GM12878 (cell line): ENCODE results near the gene DHDDS. TPM values are rescaled to one million over a fixed set of nuclear protein-coding genes. Genes with fewer than 3 reads are reported as not detected.

Experiments used
- ATAC-seq: fragments of 200-7000 bp; cut with Tn5 transposase; 3 replicates; pipeline ENCODE4 v1.9.1; 2020; ENCODE audit warnings: mild to moderate bottlenecking, moderate library complexity
- BruUV-seq: library from RNA; stranded (reverse); fragments of 400-500 nt; replicated peaks from 2 replicates; lab custom pipeline; 2021; lab: Mats Ljungman, UMichigan
- CTCF ChIA-PET: fragments of 300-600 bp; sonication (Branson Sonifier 250); formaldehyde crosslinking; extraction: SDS; loops from one replicate; lab custom pipeline; 2021; ENCODE audit warnings: inconsistent platforms; lab: Yijun Ruan, JAX
- POLR2A ChIA-PET: fragments of 350-600 bp; formaldehyde crosslinking; extraction: SDS; loops from one replicate; lab custom pipeline; 2021; ENCODE audit warnings: inconsistent platforms; lab: Charles Lee
- RAD21 ChIA-PET: fragments of 300-600 bp; sonication (Branson Sonifier 250); formaldehyde crosslinking; loops from one replicate; lab custom pipeline; 2023; ENCODE audit warnings: antibody characterized with exemption; ENCODE audit not compliant: unreplicated experiment; lab: Charles Lee
- SMC1A ChIA-PET: fragments of 300-600 bp; sonication (Branson Sonifier 250); formaldehyde crosslinking; loops from one replicate; lab custom pipeline; 2023; ENCODE audit not compliant: unreplicated experiment, uncharacterized antibody; lab: Charles Lee
- DNase-seq: peaks from one replicate; pipeline ENCODE4 v3.0.0-alpha.2; 2011; ENCODE audit warnings: low read depth, low spot score
- FAIRE-seq: peaks from 3 replicates; lab custom pipeline; 2011; peaks lifted over from hg19 to GRCh38; lab: Jason Lieb, UNC
- H2AFZ ChIP-seq: 2 replicates; pipeline ENCODE4 v1.6.0; 2011; ENCODE audit warnings: low read depth, low read length, control low read depth; ENCODE audit not compliant: control insufficient read depth
- H3K27ac ChIP-seq: 2 replicates; pipeline ENCODE4 v1.5.1; 2011; ENCODE audit warnings: control low read depth; ENCODE audit not compliant: control insufficient read depth, insufficient read depth
- H3K27me3 ChIP-seq, 2 experiments: replicated peaks in 1 of 2; 2 replicates each; pipeline versions ENCODE4 v1.6.0 to v1.6.1; 2011; ENCODE audit warnings: low read length in 1 of 2; ENCODE audit not compliant: control insufficient read depth in 2 of 2, insufficient read depth in 2 of 2
- H3K36me3 ChIP-seq, 2 experiments: 2 replicates each; pipeline ENCODE4 v1.5.1; 2011; ENCODE audit warnings: low read length in 1 of 2; ENCODE audit not compliant: control insufficient read depth in 2 of 2, insufficient read depth in 2 of 2
- H3K4me1 ChIP-seq: 2 replicates; pipeline ENCODE4 v1.6.1; 2011; ENCODE audit warnings: mild to moderate bottlenecking, low read length, moderate library complexity, mixed read lengths; ENCODE audit not compliant: control insufficient read depth, insufficient read depth
- H3K4me2 ChIP-seq: 2 replicates; pipeline ENCODE4 v1.6.0; 2011; ENCODE audit warnings: control low read depth; ENCODE audit not compliant: control insufficient read depth, insufficient read depth
- H3K4me3 ChIP-seq: fragments of 200-600 bp; sonication (generic); 2 replicates; pipeline ENCODE4 v1.5.1; 2016
- H3K79me2 ChIP-seq: 2 replicates; pipeline ENCODE4 v1.6.0; 2011; ENCODE audit warnings: low read length; ENCODE audit not compliant: control insufficient read depth, insufficient read depth
- H3K9ac ChIP-seq: 2 replicates; pipeline ENCODE4 v1.8.0; 2011; ENCODE audit warnings: low read length, control low read depth, mixed read lengths; ENCODE audit not compliant: control insufficient read depth, insufficient read depth
- H3K9me3 ChIP-seq: replicated peaks from 3 replicates; pipeline ENCODE4 v1.5.1; 2011; ENCODE audit warnings: mild to moderate bottlenecking, low read length; ENCODE audit not compliant: control insufficient read depth, insufficient read depth
- H4K20me1 ChIP-seq: 2 replicates; pipeline ENCODE4 v1.6.0; 2011; ENCODE audit not compliant: control insufficient read depth, insufficient read depth
- BRCA1 ChIP-seq: IDR thresholded peaks from 2 replicates; pipeline ENCODE4 v1.6.1; 2011; ENCODE audit warnings: low read depth, low read length, improper control_type of control experiment
- CEBPB ChIP-seq, 2 experiments: fragments of 150-350 bp in 1 of 2; IDR thresholded peaks; 2 replicates each; pipeline ENCODE4 v1.6.1; 2012 to 2014; ENCODE audit warnings: low read depth in 2 of 2, low read length in 2 of 2, borderline replicate concordance in 1 of 2, inconsistent platforms in 1 of 2
- IRF3 ChIP-seq: fragments of 450-650 bp; IDR thresholded peaks from 2 replicates; pipeline ENCODE4 v1.6.1; 2014; ENCODE audit warnings: mild to moderate bottlenecking
- JUNB ChIP-seq: IDR thresholded peaks from 2 replicates; pipeline ENCODE4 v1.6.1; 2016; ENCODE audit warnings: antibody characterized with exemption, mild to moderate bottlenecking
- MTA2 ChIP-seq: fragments of 450-650 bp; IDR thresholded peaks from 2 replicates; pipeline ENCODE4 v1.6.1; 2016; ENCODE audit warnings: low read depth, mild to moderate bottlenecking, moderate library complexity
- NFIC ChIP-seq: IDR thresholded peaks from 2 replicates; pipeline ENCODE4 v1.6.1; 2012; ENCODE audit warnings: low read depth, mild to moderate bottlenecking, inconsistent platforms, low read length, moderate library complexity
- NFYA ChIP-seq: IDR thresholded peaks from 2 replicates; pipeline ENCODE4 v1.6.1; 2011; ENCODE audit warnings: low read depth, mild to moderate bottlenecking, low read length, improper control_type of control experiment, borderline replicate concordance
- NRF1 ChIP-seq: conservative IDR thresholded peaks from 2 replicates; pipeline ENCODE4 v1.6.1; 2011; ENCODE audit warnings: mild to moderate bottlenecking, low read depth, low read length, improper control_type of control experiment
- PAX8 ChIP-seq: fragments of 450-650 bp; IDR thresholded peaks from 2 replicates; pipeline ENCODE4 v1.6.1; 2017; ENCODE audit warnings: mild to moderate bottlenecking, moderate library complexity
- SIN3A ChIP-seq: IDR thresholded peaks from 2 replicates; pipeline ENCODE4 v1.6.1; 2012; ENCODE audit warnings: low read depth, low read length, improper control_type of control experiment
- SMAD1 ChIP-seq: fragments of 450-650 bp; IDR thresholded peaks from 2 replicates; pipeline ENCODE4 v1.6.1; 2018; ENCODE audit warnings: mild to moderate bottlenecking, low read depth; ENCODE audit not compliant: partially characterized antibody
- SP1 ChIP-seq: IDR thresholded peaks from one replicate; pipeline ENCODE4 v1.6.1; 2011; ENCODE audit warnings: low read depth, low read length
- SREBF1 ChIP-seq: IDR thresholded peaks from 2 replicates; pipeline ENCODE4 v1.6.1; 2012; ENCODE audit warnings: mild to moderate bottlenecking, low read length
- SRF ChIP-seq, 2 experiments: IDR thresholded peaks; 2 replicates each; pipeline ENCODE4 v1.6.1; 2011; ENCODE audit warnings: low read depth in 2 of 2, low read length in 2 of 2, mild to moderate bottlenecking in 1 of 2, moderate library complexity in 1 of 2
- TCF12 ChIP-seq: IDR thresholded peaks from 2 replicates; pipeline ENCODE4 v1.6.1; 2011; ENCODE audit warnings: low read depth, mild to moderate bottlenecking, low read length
- YBX1 ChIP-seq: fragments of 450-650 bp; IDR thresholded peaks from 2 replicates; pipeline ENCODE4 v1.6.1; 2016; ENCODE audit warnings: antibody characterized with exemption
- WGBS: methylation state at CpG from one replicate; pipeline ENCODE4 v1.1.6; 2016; ENCODE audit warnings: low lambda C conversion rate; ENCODE audit not compliant: insufficient replicate concordance, insufficient coverage; ENCODE audit errors: missing lambda C conversion rate; 5-methylcytosine and 5-hydroxymethylcytosine counted together
- in situ Hi-C: fragments of 300-500 bp; cut with MboI; formaldehyde crosslinking; loops from 9 replicates; pipeline ENCODE4 v1.14.3; 2018; ENCODE audit warnings: mixed read lengths
- intact Hi-C: fragments of 100-400 bp; cut with micrococcal nuclease; formaldehyde crosslinking; loops from one replicate; pipeline ENCODE4 v1.14.2; 2022; ENCODE audit not compliant: unreplicated experiment
- polyA plus RNA-seq, 11 experiments: library from polyadenylated mRNA; depleted of rRNA in 4 of 11; unstranded in 6 of 11; stranded (reverse) in 5 of 11; fragments of >200 nt; fragmentation: Nextera tagmentation in 4 of 11; fragmentation: Illumina TruSeq in 1 of 11; extraction: Ambion mirVana in 4 of 11; extraction: Trizol in 1 of 11; gene quantifications; 1 replicate in 1 of 11; 2 replicates in 10 of 11; pipeline versions ENCODE4 v1.2.1 to v1.2.3, GENCODE V29; 2011 to 2016; ENCODE audit warnings: inconsistent platforms in 2 of 11, missing spikeins in 2 of 11, low read depth in 1 of 11
- total RNA-seq, 4 experiments: library from RNA; depleted of rRNA in 3 of 4; stranded (reverse); fragments of >200 nt in 3 of 4; fragmentation: Illumina TruSeq in 1 of 4; extraction: Trizol in 1 of 4; gene quantifications; 2 replicates each; pipeline versions ENCODE4 v1.2.1 to v1.2.3, GENCODE V29; 2013 to 2021

The DHDDS gene
- total and polyA plus RNA-seq, 10 of the 15 experiments (the other 5 are each of a cell fraction or from before 2014, with no cell fraction given) = 22.7 to 47.5 (median 36.4) TPM

- H3K36me3 ChIP-seq = no peaks in the 10 kb centered on the region
- H4K20me1 ChIP-seq = no peaks in the 10 kb centered on the region
- SMC1A ChIA-PET = no interaction called here
- in situ Hi-C loops = no loop called here
- no peaks in the 10 kb centered on the region for H3K9me3 ChIP-seq
- no peaks in the 10 kb centered on the region for H3K4me1 ChIP-seq
- no peak for ATAC-seq
- CTCF ChIA-PET = interaction anchor here (2.4 kb wide), 1 partner anchor 102 kb away, joined by 11 read pairs; no protein-coding TSS in a partner anchor
- H3K4me3 ChIP-seq = no peak overlapping the region
- FAIRE-seq = no peak
- no peak for DNase-seq
- RAD21 ChIA-PET = no interaction called here
- intact Hi-C loops = no loop called here
- no peak overlapping the region for H3K4me2 ChIP-seq
- no peak overlapping the region for H3K27ac ChIP-seq
- POLR2A ChIA-PET = no interaction called here
- TF ChIP-seq NRF1 (no peak), NFYA (no peak), TCF12 (no peak), YBX1 (no peak), IRF3 (no peak), JUNB (no peak), BRCA1 (no peak), SRF (IDR thresholded peaks at IDR 0.05; ENCODE audit: low read depth in 2 of 2, low read length in 2 of 2) (no peak), CEBPB (IDR thresholded peaks at IDR 0.05; ENCODE audit: borderline replicate concordance in 1 of 2, low read depth in 2 of 2, low read length in 2 of 2) (no peak), MTA2 (no peak), NFIC (no peak), PAX8 (no peak), SP1 (no peak), SIN3A (no peak), SMAD1 (no peak), SREBF1 (no peak)
- no peaks in the 10 kb centered on the region; a peak in 1 of 4 replicates for H3K27me3 ChIP-seq
- no peak overlapping the region for H3K9ac ChIP-seq
- BruUV-seq = no TSS peak
- no peak overlapping the region for H2AFZ ChIP-seq
- 34% methylated on average over 7 of the region's 7 CpGs for WGBS
- H3K79me2 ChIP-seq = no peaks in the 10 kb centered on the region
Measured at GRCh38 chr1:26387447-26387846, 44.7 kb upstream of the DHDDS start.
